Measurements from ENCODE around the gene FOXP2.

GRCh38 chr7:114459574-114459973 is 45.0 kb downstream of the FOXP2 start:
- TF ChIP-seq EZH2 (IDR thresholded peaks at IDR 0.05; ENCODE audit: borderline replicate concordance, low read depth, low read length, severe bottlenecking), result no peak
- TF ChIP-seq, protein P1, sequence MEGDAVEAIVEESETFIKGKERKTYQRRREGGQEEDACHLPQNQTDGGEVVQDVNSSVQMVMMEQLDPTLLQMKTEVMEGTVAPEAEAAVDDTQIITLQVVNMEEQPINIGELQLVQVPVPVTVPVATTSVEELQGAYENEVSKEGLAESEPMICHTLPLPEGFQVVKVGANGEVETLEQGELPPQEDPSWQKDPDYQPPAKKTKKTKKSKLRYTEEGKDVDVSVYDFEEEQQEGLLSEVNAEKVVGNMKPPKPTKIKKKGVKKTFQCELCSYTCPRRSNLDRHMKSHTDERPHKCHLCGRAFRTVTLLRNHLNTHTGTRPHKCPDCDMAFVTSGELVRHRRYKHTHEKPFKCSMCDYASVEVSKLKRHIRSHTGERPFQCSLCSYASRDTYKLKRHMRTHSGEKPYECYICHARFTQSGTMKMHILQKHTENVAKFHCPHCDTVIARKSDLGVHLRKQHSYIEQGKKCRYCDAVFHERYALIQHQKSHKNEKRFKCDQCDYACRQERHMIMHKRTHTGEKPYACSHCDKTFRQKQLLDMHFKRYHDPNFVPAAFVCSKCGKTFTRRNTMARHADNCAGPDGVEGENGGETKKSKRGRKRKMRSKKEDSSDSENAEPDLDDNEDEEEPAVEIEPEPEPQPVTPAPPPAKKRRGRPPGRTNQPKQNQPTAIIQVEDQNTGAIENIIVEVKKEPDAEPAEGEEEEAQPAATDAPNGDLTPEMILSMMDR (IDR thresholded peaks at IDR 0.05; ENCODE audit: borderline replicate concordance, extremely low read depth, low read length, poor library complexity, severe bottlenecking), result no peak
